Stimulated activated memory B cell treated with anti-CD40 and anti-IgM and Interleukin-4, amounts not matched to agents 10 μg/mL and 1 μg/mL and 100 μg/mL, for 72 hours (primary cell): Measurements from ENCODE around the gene ORMDL3.

Experiments used
- ATAC-seq: fragments of 150-1000 bp; cut with Tn5 transposase; 2 replicates; pipeline ENCODE4 v1.10.0; 2021
- H3K27ac Mint-ChIP-seq: one replicate; pipeline ENCODE4 v1.8.0; 2022; ENCODE audit warnings: mild to moderate bottlenecking, mixed read lengths
- H3K27me3 Mint-ChIP-seq: one replicate; pipeline ENCODE4 v1.8.0; 2022; ENCODE audit warnings: mixed read lengths
- H3K36me3 Mint-ChIP-seq: one replicate; pipeline ENCODE4 v1.8.0; 2022; ENCODE audit warnings: mixed read lengths
- H3K4me1 Mint-ChIP-seq: one replicate; pipeline ENCODE4 v1.8.0; 2022; ENCODE audit warnings: mixed read lengths
- H3K4me3 Mint-ChIP-seq: one replicate; pipeline ENCODE4 v1.8.0; 2022; ENCODE audit warnings: mild to moderate bottlenecking, moderate library complexity, mixed read lengths
- H3K9me3 Mint-ChIP-seq: one replicate; pipeline ENCODE4 v1.8.0; 2022; ENCODE audit warnings: mixed read lengths

ORMDL3 gene, protein sequence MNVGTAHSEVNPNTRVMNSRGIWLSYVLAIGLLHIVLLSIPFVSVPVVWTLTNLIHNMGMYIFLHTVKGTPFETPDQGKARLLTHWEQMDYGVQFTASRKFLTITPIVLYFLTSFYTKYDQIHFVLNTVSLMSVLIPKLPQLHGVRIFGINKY

GRCh38 chr17:39927101-39927928, at the start of gene ORMDL3, which contains the start of gene LRRC3C:
ORMDL3 (minus strand) TSS chr17:39927601; CDS start chr17:39924203, 3,398 bp downstream.
LRRC3C (plus strand) TSS chr17:39927732; CDS start chr17:39941524, 13,792 bp downstream.
- peak within 1 kb of the TSS; percentile 86 for H3K4me3 Mint-ChIP-seq
- no peaks in the 10 kb centered on the region for H3K9me3 Mint-ChIP-seq
- ATAC-seq = peak; percentile 96
- H3K27ac Mint-ChIP-seq = peak within 1 kb of the TSS; percentile 87
- peaks cover 19% of the 10 kb centered on the region for H3K36me3 Mint-ChIP-seq
- H3K4me1 Mint-ChIP-seq = peaks cover 69% of the 10 kb centered on the region
- no peaks in the 10 kb centered on the region for H3K27me3 Mint-ChIP-seq

- ATAC-seq = no peak
- H3K27ac Mint-ChIP-seq = no peak overlapping the region
- H3K4me3 Mint-ChIP-seq = no peak overlapping the region
- H3K36me3 Mint-ChIP-seq = no peaks in the 10 kb centered on the region
- H3K9me3 Mint-ChIP-seq = no peaks in the 10 kb centered on the region
- H3K4me1 Mint-ChIP-seq = peaks cover 14% of the 10 kb centered on the region
- no peaks in the 10 kb centered on the region for H3K27me3 Mint-ChIP-seq
Observed at GRCh38 chr17:39975801-39976200, 48.4 kb upstream of the ORMDL3 start.

DNA sequence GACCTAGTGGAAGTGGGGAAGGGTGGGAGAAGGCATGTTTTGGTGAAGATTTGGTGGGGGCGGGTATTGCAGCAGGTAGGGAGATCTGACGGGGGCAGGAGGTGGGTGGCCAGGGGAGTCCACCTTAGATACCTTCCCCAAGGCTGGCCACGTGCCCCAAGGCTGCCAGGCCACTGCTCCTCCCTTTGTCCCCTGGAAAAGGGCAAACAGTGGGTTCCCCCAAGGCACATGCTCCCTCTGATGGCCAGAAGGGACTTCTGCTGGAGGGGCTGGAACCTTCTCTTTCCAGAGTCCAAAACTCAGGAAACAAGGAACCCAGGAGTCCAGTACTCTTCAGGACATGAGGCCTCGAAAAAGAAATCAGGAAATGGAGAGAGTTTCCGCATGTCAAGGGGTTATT, 47.0 kb upstream of the ORMDL3 start:
- Mint-ChIP-seq H3K4me1 (peaks cover 5% of the 10 kb centered on the region), H3K36me3 (no peaks in the 10 kb centered on the region), H3K4me3 (no peak overlapping the region), H3K9me3 (no peaks in the 10 kb centered on the region), H3K27ac (no peak overlapping the region), H3K27me3 (peaks cover 13% of the 10 kb centered on the region)
- no peak for ATAC-seq

- no peak overlapping the region for H3K27ac Mint-ChIP-seq
- no peak overlapping the region for H3K4me3 Mint-ChIP-seq
- no peak for ATAC-seq
- H3K4me1 Mint-ChIP-seq = no peaks in the 10 kb centered on the region
- peaks cover 23% of the 10 kb centered on the region for H3K27me3 Mint-ChIP-seq
- H3K36me3 Mint-ChIP-seq = no peaks in the 10 kb centered on the region
- no peaks in the 10 kb centered on the region for H3K9me3 Mint-ChIP-seq
Observed at GRCh38 chr17:39973496-39973895, 46.1 kb upstream of the ORMDL3 start.

DNA sequence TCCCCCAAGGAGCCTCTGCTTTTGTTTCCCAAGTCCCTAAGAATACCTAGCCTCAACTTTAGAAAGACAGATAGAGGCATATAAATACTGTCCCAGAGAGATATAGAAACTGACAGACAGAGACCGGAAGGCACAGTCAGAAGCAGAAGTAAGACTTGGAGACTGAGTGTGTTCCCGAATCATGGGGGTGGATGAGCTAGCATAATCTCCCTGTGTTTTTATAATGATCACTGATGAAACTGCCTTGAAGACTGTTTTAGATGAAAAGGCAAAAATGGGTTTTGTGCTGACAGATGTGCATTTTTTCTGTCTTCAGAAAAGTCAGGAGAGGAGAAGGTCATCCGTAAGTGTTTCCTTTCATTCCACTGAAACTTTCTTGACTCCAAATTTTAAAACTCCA, 44.9 kb upstream of the ORMDL3 start:
- Mint-ChIP-seq H3K27me3 (peaks cover 25% of the 10 kb centered on the region), H3K36me3 (no peaks in the 10 kb centered on the region), H3K27ac (no peak overlapping the region), H3K4me1 (peaks cover 2% of the 10 kb centered on the region), H3K9me3 (no peaks in the 10 kb centered on the region), H3K4me3 (no peak overlapping the region)
- no peak for ATAC-seq

DNA sequence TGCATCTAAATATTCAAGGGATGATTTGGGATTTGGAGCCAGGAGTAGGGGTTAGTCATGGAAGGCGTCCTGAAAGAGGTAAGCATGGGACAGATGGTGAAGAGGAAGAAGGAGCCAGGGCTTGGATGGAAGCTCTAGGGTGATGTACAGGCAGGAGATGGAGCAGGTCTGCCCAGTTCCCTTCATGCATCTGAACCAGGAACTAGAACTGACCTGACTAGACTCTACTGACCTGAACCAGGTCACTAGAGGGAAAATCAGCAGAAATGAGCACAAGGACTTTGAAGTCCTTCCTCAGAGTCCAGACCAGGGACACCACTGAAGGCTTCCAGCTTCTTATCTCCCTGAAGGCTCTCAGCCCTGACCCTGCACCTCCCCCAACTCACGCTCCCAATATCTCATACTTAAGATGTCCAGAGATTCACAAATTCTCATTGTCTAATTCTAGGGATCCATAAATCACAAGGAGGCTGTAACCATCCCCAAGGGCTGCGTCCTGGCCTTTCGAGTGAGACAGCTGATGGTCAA, 43.7 kb upstream of the ORMDL3 start:
- peaks cover 25% of the 10 kb centered on the region for H3K27me3 Mint-ChIP-seq

GRCh38 chr17:39970157-39970692, 42.8 kb upstream of the ORMDL3 start:
- Mint-ChIP-seq H3K4me3 (no peak overlapping the region), H3K27ac (no peak overlapping the region), H3K4me1 (peaks cover 5% of the 10 kb centered on the region), H3K9me3 (no peaks in the 10 kb centered on the region), H3K36me3 (no peaks in the 10 kb centered on the region), H3K27me3 (peaks cover 25% of the 10 kb centered on the region)
- no peak for ATAC-seq

More for the DNA sequence above, 43.7 kb upstream of the ORMDL3 start:
- no peak for ATAC-seq
- H3K36me3 Mint-ChIP-seq = no peaks in the 10 kb centered on the region
- no peak overlapping the region for H3K27ac Mint-ChIP-seq
- peaks cover 5% of the 10 kb centered on the region for H3K4me1 Mint-ChIP-seq
- H3K4me3 Mint-ChIP-seq = no peak overlapping the region
- H3K9me3 Mint-ChIP-seq = no peaks in the 10 kb centered on the region

GRCh38 chr17:39969375-39969774, 42.0 kb upstream of the ORMDL3 start:
- no peaks in the 10 kb centered on the region for H3K9me3 Mint-ChIP-seq
- H3K4me1 Mint-ChIP-seq = peaks cover 5% of the 10 kb centered on the region
- no peaks in the 10 kb centered on the region for H3K36me3 Mint-ChIP-seq
- peaks cover 25% of the 10 kb centered on the region for H3K27me3 Mint-ChIP-seq
- H3K27ac Mint-ChIP-seq = no peak overlapping the region
- ATAC-seq = no peak
- H3K4me3 Mint-ChIP-seq = no peak overlapping the region

DNA sequence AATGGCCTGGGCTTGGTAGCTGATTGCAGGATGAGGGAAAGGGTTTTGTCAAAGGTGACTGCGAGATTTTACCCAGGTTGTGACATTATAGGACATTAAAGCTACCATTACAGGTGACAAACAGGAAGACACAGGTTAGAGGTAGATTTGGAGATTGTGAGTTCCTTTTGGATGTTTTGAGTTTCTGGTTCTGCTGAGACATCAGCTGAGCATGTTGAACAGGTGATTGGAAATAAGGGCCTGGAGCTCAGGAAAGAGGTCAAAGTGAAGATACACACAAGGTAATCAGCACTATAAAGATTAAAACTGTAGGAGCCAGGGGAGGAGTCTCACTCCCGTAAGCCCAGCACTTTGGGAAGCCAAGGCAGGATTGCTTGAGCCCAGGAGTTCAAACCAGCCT, 41.4 kb upstream of the ORMDL3 start:
- no peaks in the 10 kb centered on the region for H3K9me3 Mint-ChIP-seq
- peaks cover 25% of the 10 kb centered on the region for H3K27me3 Mint-ChIP-seq
- ATAC-seq = no peak
- peaks cover 10% of the 10 kb centered on the region for H3K4me1 Mint-ChIP-seq
- no peak overlapping the region for H3K27ac Mint-ChIP-seq
- no peak overlapping the region for H3K4me3 Mint-ChIP-seq
- H3K36me3 Mint-ChIP-seq = no peaks in the 10 kb centered on the region

DNA sequence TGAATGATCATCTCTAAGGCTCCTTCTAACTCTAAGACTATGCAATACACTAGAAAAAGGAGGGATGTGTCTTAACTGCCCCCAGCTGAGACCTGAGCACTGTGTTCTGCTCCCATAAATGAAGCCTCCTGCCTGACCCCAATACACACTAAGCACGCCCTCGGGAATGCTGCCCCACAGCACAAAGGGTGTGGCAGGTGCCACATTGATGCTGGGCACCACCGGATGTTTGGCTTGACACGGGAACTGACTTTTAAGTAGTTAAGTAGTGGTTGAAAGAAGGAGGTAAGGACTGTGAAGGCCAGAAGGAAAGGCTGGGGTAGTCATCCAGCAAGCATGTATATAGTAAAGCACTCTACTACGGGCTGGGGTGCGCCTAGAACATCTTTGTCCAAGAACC, 39.4 kb upstream of the ORMDL3 start:
- Mint-ChIP-seq H3K27ac (no peak overlapping the region), H3K36me3 (no peaks in the 10 kb centered on the region), H3K27me3 (peaks cover 25% of the 10 kb centered on the region), H3K9me3 (no peaks in the 10 kb centered on the region), H3K4me1 (peaks cover 26% of the 10 kb centered on the region), H3K4me3 (no peak overlapping the region)
- no peak for ATAC-seq

DNA sequence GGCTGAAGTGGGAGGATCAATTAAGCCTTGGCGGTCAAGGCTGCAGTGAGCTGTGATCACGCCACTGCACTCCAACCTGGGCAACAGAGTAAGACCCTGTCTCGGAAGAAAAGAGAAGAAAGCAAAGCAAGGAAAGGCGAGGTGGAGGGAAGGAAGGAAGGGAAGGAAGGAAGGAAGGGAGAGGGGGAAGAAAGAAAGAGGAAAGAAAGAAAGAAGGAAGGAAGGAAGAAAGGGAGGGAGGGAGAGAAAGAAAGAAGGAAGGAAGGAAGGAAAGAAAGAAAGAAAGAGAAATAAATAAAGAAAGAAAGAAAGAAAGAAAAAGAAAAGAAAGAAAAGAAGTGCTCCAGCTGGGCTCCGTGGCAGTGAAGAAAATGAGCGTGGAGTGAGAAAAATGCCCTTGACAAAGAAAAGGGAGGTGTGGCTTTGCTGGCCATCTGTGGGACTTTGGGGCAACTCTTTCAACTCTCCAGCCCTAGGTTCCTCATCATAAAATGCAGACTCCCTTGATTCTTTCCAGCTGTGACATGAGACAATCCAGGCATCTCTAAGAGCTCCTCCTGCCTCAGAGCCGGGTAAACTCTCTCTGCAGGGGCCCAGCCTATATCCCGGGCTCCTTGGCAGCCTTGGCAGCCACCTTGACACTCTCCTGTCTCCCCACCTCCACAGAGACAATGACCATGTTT, 37.8 kb upstream of the ORMDL3 start:
- Mint-ChIP-seq H3K4me3 (no peak overlapping the region), H3K27me3 (peaks cover 19% of the 10 kb centered on the region), H3K9me3 (no peaks in the 10 kb centered on the region), H3K4me1 (peaks cover 26% of the 10 kb centered on the region), H3K27ac (peak overlapping the region; percentile 9), H3K36me3 (no peaks in the 10 kb centered on the region)
- no peak for ATAC-seq

GRCh38 chr17:39963829-39964228, 36.4 kb upstream of the ORMDL3 start:
- no peak for ATAC-seq
- Mint-ChIP-seq H3K27ac (peak overlapping the region; percentile 9), H3K4me3 (no peak overlapping the region), H3K36me3 (no peaks in the 10 kb centered on the region), H3K4me1 (peaks cover 34% of the 10 kb centered on the region), H3K9me3 (no peaks in the 10 kb centered on the region), H3K27me3 (peaks cover 5% of the 10 kb centered on the region)

DNA sequence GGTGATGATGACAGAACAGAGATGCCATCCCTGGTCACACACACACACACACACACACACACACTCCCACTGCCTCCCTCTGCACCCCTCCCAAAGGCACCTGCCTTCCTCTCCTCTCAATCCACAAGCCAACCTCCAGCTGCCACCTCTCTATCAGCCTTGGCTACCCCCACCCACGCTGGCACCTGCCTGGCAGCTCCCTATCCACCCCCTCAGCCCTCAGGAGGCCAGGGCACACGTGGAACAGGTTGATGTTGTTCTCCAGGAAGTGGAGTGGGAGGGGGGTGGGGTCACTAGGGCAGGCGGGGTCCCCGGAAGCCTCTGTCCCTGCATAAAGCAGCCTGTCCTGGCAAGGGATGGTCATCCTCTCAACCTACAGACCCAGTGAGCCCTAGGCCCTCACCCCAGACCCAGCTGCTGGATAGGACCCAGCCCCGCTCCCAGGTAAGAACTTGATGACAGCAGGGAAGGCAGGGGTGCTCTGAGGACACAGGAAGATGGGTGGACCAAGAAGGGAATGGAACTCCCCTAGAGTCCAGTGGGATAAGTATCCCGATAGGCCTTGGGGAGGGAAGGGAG, 35.3 kb upstream of the ORMDL3 start, which contains the start of gene GSDMA:
TSS of gene GSDMA (plus strand) at position 363 of the 579 bp plus-strand sequence. CDS start 2,684 bp downstream, outside the sequence.
- Mint-ChIP-seq H3K9me3 (no peaks in the 10 kb centered on the region), H3K27me3 (no peaks in the 10 kb centered on the region), H3K4me1 (peaks cover 38% of the 10 kb centered on the region), H3K27ac (peak within 1 kb of the TSS; percentile 9), H3K36me3 (no peaks in the 10 kb centered on the region), H3K4me3 (no peak within 1 kb of the TSS)
- ATAC-seq = no peak

DNA sequence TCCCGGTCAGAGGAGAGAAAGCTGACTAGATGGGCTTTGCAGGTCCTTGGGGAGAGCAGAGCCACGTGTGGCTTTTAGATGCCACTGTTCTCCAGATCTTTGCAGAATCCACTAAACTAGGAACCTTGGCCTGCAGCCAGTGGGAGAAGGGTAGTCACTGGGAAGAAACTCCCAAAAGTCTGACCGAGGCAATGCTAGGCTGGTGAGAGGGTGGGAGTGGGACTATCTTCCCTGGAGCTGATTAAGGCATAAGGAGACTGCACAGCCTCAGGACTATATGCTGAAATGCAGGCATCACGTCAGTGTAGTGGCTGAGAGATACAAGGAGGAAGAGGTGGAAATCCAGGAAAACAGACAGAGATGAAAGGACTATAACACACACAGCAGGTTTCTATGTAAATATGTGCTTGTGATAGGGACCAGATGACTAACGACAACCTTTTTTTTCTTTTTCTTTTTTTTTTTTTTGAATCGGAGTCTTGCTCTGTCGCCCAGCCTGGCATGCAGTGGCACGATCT, 33.2 kb upstream of the ORMDL3 start:
- Mint-ChIP-seq H3K27ac (peak overlapping the region; percentile 88), H3K4me3 (no peak overlapping the region), H3K9me3 (no peaks in the 10 kb centered on the region), H3K4me1 (peaks cover 32% of the 10 kb centered on the region), H3K36me3 (no peaks in the 10 kb centered on the region), H3K27me3 (no peaks in the 10 kb centered on the region)
- no peak for ATAC-seq
